HG02870 (cell line): Measurements from ENCODE around the gene RAB40B.
A peak's percentile ranks its signal among the peaks of the same experiment; 100 is the strongest.

Experiments used
- ATAC-seq: cut with Tn5 transposase; IDR thresholded peaks from one replicate; pipeline ENCODE4 v1.9.1; 2021; ENCODE audit warnings: mild to moderate bottlenecking, moderate library complexity; ENCODE audit not compliant: unreplicated experiment

Gene RAB40B

GRCh38 chr17:82716203-82717010 is 17.9 kb upstream of the RAB40B start, which contains the start of gene FN3KRP:
TSS of gene FN3KRP (plus strand) at chr17:82716706. CDS start at chr17:82716756, 50 bp downstream.
- ATAC-seq, result peak; percentile 79

- ATAC-seq, result no peak
These were observed 14.7 kb upstream of the RAB40B start for GRCh38 chr17:82713071-82713723.

DNA sequence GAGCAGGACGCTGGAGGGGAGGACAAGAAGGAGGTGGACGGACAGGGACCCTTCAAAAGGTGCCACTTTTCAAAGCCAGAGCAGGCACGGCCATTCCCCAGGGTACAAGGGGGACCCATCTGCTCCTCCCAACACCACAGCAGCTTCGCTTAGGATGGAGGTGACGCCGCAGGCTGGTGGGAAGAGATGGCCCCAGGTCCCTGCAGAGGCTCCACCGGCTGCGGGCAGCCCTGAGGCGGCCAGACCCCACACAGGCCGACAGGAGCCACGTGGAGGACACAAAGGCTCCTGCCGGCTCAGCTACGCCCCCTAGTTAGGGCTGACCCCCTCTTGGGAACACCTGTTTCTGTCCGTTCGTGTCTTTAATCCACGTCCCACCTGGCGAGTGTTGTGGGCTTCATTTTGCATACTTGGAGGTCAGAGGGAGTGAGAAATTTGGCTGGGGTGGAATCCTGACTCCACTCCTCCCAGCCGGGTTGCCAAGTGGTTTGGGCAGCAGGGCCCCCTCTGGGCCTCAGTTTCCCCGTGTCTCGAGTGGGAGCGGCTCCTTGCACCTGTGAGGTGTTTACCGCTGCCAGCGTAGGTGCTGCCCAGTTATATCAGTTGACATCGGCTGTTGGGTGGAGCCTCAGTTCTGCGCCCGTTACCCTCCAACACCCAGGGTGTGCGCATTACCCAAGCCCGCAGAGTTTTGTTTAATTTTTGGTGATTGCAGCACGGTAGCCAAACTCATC is 12.2 kb upstream of the RAB40B start:
- no peak for ATAC-seq

DNA sequence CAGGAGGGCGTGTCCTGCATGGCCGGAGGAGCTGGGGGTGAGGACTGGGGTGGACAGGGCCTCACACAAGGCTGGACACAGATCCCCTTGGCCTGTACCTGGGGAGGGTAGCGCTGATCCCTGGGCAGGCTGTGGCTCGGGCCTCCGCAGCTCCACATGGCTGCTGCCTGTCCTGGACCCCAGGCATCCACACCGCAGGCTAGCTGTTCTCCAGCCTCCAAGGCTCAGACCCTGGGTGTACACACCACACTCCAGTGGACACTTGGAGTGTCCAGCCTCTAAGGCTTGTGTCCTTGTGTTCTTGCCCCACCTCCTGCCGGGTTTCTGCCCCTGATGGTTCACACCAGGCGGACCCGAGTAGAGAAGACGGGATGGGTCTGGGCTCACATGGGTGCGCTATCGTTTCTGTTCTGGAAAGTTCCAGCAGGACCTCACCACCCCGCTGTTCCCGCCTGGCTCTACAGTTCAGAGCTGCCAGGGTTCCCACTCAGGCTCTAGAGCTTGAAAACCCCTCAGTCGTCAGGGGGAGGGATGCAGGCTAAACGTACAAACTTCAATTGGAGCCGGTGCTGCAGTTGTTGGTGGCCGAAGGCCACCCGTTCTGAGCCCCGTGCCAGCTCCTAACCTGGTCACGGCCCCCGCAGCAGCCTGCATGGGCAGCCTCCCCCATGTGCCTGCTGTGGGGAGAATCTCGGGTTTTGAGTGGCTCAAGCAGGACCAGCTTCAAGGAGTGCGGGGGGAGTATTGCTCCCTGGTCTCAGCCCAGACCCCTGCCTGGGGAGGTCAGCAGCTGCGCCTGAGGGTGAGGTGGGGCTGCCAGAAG is 11.4 kb upstream of the RAB40B start:
- no peak for ATAC-seq

DNA sequence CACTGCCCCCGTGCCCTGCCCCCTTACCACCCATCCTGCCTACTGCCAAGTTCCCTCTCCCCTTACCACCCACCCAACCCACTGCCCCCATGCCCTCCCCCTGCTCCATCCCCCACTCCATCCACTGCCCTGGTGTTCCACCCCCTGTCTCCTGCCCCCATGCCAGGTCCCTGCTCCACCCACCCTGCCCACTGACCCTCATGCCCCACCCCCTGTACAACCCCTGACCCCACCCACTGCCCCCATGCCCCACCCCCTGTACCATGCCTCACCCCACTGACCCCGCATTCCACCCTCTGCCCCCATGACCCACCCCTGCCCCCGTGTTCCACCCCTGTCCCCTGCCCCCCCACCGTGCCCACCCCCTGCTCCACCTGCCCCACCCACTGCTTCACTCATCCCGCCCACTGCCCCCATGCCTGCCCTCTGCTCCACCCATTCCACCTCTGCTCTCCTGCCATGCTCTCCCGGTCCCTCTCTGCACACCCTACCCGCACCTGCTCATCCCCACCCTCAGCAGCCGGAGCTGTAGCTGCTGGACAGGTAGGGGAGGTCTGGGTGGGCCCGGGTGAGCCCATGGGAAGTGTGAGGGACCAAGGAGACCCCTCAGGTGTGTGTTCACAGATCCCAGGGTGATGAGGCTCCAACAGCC is 10.7 kb upstream of the RAB40B start:
- no peak for ATAC-seq

- ATAC-seq, result no peak
These were observed 7.3 kb upstream of the RAB40B start for GRCh38 chr17:82705756-82706155.

GRCh38 chr17:82704886-82705285 is 6.4 kb upstream of the RAB40B start:
- no peak for ATAC-seq

- no peak for ATAC-seq
These were observed 5.7 kb upstream of the RAB40B start for GRCh38 chr17:82703935-82704865.

DNA sequence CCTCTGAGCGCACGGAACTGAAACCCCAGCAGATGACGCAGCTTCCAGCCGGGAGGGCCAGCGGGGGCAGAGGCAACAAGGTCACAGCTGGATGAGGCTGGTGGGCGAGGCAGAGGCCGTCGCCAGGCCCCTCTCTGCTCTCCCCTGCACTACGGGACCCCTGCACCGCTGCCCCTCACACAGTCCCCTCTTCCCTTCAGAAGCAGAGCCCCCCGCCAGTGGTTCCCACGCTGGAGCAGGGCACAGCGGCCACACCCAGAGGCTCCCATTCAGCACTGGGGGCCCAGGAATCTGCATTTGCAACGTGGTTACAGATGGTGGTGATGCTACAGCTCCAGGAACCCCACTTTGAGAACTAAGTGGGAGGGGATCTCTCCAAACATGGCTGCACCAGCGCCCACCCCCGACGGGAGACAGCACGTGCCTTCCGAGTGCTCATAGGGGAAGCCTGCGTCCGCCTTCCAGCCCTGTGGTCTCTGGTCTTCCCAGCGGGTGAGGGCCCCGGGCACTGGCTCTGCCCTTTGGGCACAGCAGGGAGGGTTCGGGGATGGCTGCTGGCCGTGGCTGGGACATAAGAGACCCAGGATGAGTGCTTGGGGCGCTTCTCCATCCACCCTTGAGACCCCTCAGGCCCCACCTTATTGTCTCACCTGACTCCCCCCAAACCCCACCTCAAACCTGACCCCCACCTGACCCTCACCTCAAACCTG is 4.7 kb upstream of the RAB40B start:
- no peak for ATAC-seq

DNA sequence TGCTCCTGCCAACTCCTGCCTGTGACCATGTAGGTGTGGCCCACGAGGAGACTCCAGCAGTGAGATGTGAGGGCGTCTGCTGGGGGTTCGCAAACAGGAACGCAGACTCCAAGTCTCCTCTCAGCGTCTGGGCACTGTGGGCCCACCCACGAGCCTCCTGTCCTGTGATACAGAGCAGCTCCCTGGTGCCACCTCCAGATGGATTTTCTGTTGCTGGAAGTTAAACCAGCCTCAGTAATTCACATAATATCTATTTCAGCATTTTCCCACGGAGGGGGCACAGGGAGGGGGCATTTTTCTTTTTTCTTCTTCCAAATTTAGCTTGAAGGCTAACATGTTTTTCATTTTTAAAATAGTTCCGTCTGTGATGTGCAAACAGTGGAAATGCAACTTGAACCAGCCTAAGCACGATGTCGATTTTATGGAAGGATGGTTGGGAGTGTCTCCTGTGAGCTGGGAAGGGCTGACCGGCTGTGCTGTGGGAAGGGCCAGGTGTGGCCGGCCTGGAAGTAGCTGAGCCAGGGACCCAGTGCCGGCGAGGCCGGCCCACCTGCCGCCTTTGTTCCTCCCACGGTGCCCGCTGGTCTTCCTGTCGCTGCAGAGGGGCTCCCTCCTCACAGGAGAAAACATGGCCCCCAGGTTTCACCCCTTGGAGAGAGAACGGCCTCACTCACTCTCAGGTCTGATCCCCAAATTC is 3.9 kb upstream of the RAB40B start:
- no peak for ATAC-seq

GRCh38 chr17:82699551-82699950 is 1.1 kb upstream of the RAB40B start:
- ATAC-seq, result no peak

DNA sequence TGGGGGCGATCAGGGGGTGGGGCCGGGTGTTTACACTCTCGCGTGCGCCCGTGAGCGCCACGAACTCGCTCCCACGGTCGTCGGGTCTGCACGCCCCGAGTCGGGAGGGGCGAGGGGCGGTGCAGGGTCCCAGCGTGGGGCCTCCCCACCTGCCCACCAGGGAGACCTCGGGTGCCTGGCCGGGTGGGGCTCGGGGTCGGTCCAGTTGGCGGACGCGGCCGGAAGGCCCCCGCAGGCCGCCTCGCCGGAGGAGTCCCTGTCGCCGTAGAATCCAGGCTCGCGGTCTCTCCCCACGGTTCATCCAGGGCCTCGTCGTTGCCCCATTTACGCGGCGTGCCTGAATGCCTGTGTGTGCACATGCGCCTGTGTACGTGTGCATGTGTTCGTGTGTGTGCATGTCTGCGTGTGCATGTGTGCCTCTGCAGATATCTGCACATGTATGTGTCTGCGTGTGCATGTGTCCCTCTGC is 510 bp upstream of the RAB40B start:
- ATAC-seq, result no peak

DNA sequence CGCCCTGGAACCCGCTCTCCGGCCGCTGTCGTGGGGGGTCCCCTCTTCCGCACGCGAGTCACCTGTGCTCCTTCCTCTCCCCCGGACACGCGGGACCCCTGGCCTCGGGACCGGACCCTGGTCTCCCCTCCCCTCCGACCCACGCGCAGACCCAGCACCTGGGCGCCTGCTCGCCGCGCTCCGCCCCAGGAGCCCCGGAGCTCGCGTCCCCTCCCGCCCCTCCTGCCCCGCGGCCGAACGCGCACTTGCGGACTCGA is 762 bp downstream of the RAB40B start:
- ATAC-seq, result no peak

DNA sequence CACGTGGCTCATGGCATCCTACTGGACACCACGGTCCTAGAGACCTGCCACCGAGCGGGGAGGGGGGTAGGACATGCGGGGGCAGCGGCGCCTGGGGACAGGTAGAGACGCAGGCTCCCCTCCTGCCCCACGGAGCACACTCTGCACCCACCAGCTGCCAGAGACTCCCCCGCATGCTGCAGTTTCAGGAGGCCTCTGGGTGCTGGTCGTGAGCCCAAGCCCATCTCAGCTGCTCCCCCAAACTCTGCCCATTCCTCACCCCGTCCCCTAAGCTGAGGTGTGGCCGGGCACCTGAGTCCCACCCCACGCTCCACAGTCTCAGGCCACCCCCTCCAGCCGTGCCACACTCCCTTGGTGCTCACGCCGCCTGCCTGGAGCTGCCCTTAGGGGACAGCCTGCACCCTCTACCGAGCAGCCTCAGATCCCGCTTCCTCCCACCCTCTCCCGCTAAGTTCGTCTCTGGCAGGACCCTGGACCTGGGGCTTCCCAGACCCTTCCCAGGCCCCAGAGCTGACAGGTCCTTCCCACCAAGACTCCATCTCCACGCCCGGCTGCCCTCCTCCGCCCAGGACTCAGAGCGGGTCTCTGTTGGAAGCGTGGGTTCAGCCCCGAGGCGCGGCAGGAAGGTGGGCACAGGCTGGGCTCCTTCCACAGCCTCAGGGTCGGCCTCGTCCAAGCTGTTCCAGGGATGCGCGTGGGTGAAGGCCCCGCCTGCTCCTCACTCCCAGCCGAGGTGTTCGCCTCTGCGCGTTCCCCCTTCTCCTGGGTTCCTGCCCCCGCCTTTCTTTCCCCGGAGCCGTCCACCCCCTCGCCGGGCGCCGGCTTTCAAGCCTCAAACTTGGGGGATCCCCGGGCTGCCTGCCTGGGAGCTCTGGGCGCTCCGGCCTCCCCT is 1.3 kb downstream of the RAB40B start:
- no peak for ATAC-seq

DNA sequence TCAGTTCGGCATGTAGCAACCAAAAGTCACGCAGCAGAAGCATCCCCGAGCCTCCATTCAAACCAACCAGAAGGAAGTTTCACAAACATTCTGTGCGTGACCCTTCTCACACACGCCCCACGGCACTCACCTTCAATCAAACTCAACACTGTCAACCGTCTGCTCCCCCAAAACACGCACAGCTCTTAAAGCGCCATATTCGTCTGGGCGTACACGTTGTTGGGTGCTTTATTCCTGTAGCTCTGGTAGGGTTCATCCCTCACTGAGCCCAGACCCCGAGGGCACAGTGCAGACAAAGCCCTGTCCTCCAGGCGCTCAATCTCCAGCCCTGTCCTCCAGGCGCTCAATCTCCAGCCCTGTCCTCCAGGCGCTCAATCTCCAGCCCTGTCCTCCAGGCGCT is 2.2 kb downstream of the RAB40B start:
- ATAC-seq, result no peak

- ATAC-seq, result no peak
These were observed 3.9 kb downstream of the RAB40B start for GRCh38 chr17:82694647-82695046.

- no peak for ATAC-seq
These were observed 5.2 kb downstream of the RAB40B start for GRCh38 chr17:82693168-82693867.
